A204.1 (cell line): ENCODE data around the gene ORAI2.
"Not testable (repeated sequence)": the region's sequence is repeated elsewhere in the genome, so short reads cannot be mapped to it uniquely, and the experiment has no call there.

Experiments used
- FAIRE-seq: peaks from 2 replicates; lab custom pipeline; 2012; peaks lifted over from hg19 to GRCh38; lab: Jason Lieb, UNC

ORAI2 gene

GRCh38 chr7:102469972-102470825 lies 36.8 kb downstream of the ORAI2 start:
- FAIRE-seq = no peak

GRCh38 chr7:102471791-102472125 lies 38.4 kb downstream of the ORAI2 start:
- FAIRE-seq = no peak

- FAIRE-seq = no peak
Measured at GRCh38 chr7:102472126-102473041, 39.0 kb downstream of the ORAI2 start.

GRCh38 chr7:102473271-102473991 lies 40.1 kb downstream of the ORAI2 start:
- FAIRE-seq = no peak

GRCh38 chr7:102474116-102474515 lies 40.7 kb downstream of the ORAI2 start:
- FAIRE-seq = not testable (repeated sequence)

GRCh38 chr7:102474736-102475435 lies 41.5 kb downstream of the ORAI2 start:
- not testable (repeated sequence) for FAIRE-seq

- not testable (repeated sequence) for FAIRE-seq
Measured at GRCh38 chr7:102478314-102479208, 45.2 kb downstream of the ORAI2 start, which contains the start of gene POLR2J. Gene POLR2J, minus strand, starts transcription at chr7:102478922. Its CDS starts 62 bp downstream, at chr7:102478860.

- FAIRE-seq = not testable (repeated sequence)
Measured at GRCh38 chr7:102479209-102479584, 45.8 kb downstream of the ORAI2 start.

- not testable (repeated sequence) for FAIRE-seq
Measured at GRCh38 chr7:102479982-102480637, 46.7 kb downstream of the ORAI2 start.

GRCh38 chr7:102481962-102482361 lies 48.6 kb downstream of the ORAI2 start:
- FAIRE-seq = not testable (repeated sequence)

GRCh38 chr7:102484317-102484716 lies 50.9 kb downstream of the ORAI2 start:
- FAIRE-seq = not testable (repeated sequence)

GRCh38 chr7:102490529-102491075 lies 57.2 kb downstream of the ORAI2 start:
- FAIRE-seq = not testable (repeated sequence)

- FAIRE-seq = not testable (repeated sequence)
Measured at GRCh38 chr7:102493220-102493935, 60.0 kb downstream of the ORAI2 start.

GRCh38 chr7:102494026-102494425 lies 60.7 kb downstream of the ORAI2 start:
- FAIRE-seq = not testable (repeated sequence)

GRCh38 chr7:102494473-102495149 lies 61.2 kb downstream of the ORAI2 start:
- FAIRE-seq = not testable (repeated sequence)

GRCh38 chr7:102496861-102497260 lies 63.5 kb downstream of the ORAI2 start:
- FAIRE-seq = not testable (repeated sequence)

- FAIRE-seq = not testable (repeated sequence)
Measured at GRCh38 chr7:102497308-102497707, 63.9 kb downstream of the ORAI2 start.

- not testable (repeated sequence) for FAIRE-seq
Measured at GRCh38 chr7:102498321-102498720, 64.9 kb downstream of the ORAI2 start.
